Type B pancreatic cell (in vitro differentiated cells): ENCODE results near the gene POLR1D. TPM values are rescaled to one million over a fixed set of nuclear protein-coding genes. Genes with fewer than 3 reads are reported as not detected.
A peak's percentile ranks its signal among the peaks of the same experiment; 100 is the strongest.

Experiments used
- DNase-seq: peaks from one replicate; pipeline ENCODE4 v3.0.0; 2021; ENCODE audit warnings: mixed read lengths; ENCODE audit not compliant: unreplicated experiment; ENCODE audit errors: extremely low spot score
- H3K27ac Mint-ChIP-seq: 2 replicates; pipeline ENCODE4 v1.8.0; 2021; ENCODE audit warnings: mild to moderate bottlenecking, mixed read lengths
- H3K27me3 Mint-ChIP-seq: 2 replicates; pipeline ENCODE4 v1.8.0; 2021; ENCODE audit warnings: mixed read lengths
- H3K36me3 Mint-ChIP-seq: 2 replicates; pipeline ENCODE4 v1.8.0; 2021; ENCODE audit warnings: mixed read lengths
- H3K4me1 Mint-ChIP-seq: one replicate; pipeline ENCODE4 v1.8.0; 2021; ENCODE audit warnings: mixed read lengths; ENCODE audit not compliant: unreplicated experiment
- H3K4me3 Mint-ChIP-seq: 2 replicates; pipeline ENCODE4 v1.8.0; 2021; ENCODE audit warnings: mild to moderate bottlenecking, mixed read lengths
- H3K9me3 Mint-ChIP-seq: 2 replicates; pipeline ENCODE4 v1.8.0; 2021; ENCODE audit warnings: mixed read lengths
- total RNA-seq: library from RNA; stranded (reverse); gene quantifications from 2 replicates; pipeline ENCODE4 v1.2.1, GENCODE V29; 2021; ENCODE audit warnings: low replicate concordance
- TF ChIP-seq, protein P1 (sequence below): fragments of 200-600 bp; sonication (generic); conservative IDR thresholded peaks from 2 replicates; pipeline ENCODE4 v1.5.0; 2021; ENCODE audit warnings: antibody characterized with exemption, mild to moderate bottlenecking

The POLR1D gene
- total RNA-seq, 1 donor from 2014 or later: 118 TPM

- TF ChIP-seq, protein P1, sequence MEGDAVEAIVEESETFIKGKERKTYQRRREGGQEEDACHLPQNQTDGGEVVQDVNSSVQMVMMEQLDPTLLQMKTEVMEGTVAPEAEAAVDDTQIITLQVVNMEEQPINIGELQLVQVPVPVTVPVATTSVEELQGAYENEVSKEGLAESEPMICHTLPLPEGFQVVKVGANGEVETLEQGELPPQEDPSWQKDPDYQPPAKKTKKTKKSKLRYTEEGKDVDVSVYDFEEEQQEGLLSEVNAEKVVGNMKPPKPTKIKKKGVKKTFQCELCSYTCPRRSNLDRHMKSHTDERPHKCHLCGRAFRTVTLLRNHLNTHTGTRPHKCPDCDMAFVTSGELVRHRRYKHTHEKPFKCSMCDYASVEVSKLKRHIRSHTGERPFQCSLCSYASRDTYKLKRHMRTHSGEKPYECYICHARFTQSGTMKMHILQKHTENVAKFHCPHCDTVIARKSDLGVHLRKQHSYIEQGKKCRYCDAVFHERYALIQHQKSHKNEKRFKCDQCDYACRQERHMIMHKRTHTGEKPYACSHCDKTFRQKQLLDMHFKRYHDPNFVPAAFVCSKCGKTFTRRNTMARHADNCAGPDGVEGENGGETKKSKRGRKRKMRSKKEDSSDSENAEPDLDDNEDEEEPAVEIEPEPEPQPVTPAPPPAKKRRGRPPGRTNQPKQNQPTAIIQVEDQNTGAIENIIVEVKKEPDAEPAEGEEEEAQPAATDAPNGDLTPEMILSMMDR: no peak
- peaks cover 33% of the 10 kb centered on the region for H3K36me3 Mint-ChIP-seq
- no peak for DNase-seq
Observed at GRCh38 chr13:27619093-27619727, 2.5 kb upstream of the POLR1D start.

GRCh38 chr13:27619728-27620376 lies 1.8 kb upstream of the POLR1D start:
- Mint-ChIP-seq H3K27me3 (no peaks in the 10 kb centered on the region), H3K4me1 (peaks cover 34% of the 10 kb centered on the region), H3K36me3 (peaks cover 30% of the 10 kb centered on the region), H3K27ac (peak overlapping the region; percentile 91), H3K9me3 (no peaks in the 10 kb centered on the region), H3K4me3 (peak overlapping the region; percentile 99)
- DNase-seq: no peak
- TF ChIP-seq, protein P1: peak; percentile 65

More at GRCh38 chr13:27619093-27619727, 2.5 kb upstream of the POLR1D start:
- no peaks in the 10 kb centered on the region for H3K9me3 Mint-ChIP-seq
- peak overlapping the region; percentile 99 for H3K4me3 Mint-ChIP-seq
- peak overlapping the region; percentile 91 for H3K27ac Mint-ChIP-seq
- H3K4me1 Mint-ChIP-seq: peaks cover 33% of the 10 kb centered on the region
- H3K27me3 Mint-ChIP-seq: no peaks in the 10 kb centered on the region

DNA sequence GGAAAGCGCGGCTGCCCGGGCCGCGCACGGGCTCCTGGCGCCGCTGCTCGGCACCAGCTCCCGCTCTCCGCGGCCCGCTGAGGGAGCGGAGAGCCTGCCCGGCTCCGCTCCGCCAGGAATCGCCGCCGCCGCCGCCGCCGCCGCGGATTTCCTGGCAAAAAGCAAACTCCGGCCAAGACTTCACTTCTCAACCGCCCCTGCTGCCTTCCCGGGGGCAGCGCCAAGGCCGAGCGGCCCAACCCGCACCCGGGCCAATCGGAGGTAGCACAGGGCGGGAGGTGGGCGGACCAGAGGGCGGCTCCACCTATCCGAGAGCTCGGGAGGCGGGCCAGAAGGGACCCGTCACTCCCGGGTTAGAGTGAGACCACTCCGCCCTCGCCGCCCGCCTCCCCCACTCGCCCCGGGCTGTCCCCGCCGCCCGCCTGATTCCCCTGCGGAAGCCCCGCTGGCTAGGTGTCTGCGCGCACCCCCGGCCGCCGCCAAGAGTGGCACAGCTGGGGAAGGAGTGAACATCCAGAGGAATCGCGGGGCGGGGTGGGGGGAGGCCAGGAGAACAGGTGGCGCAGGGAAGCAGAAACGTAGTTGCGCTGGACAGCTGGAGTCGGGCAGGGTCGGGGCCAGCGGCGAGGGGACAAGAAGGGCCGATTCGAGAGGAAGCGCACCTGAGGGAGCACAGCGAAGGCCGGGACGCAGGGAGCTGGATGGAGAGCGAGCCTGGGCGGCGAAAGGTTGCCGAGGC lies 1.1 kb upstream of the POLR1D start, which contains the start of gene LNX2:
TSS of gene LNX2 (minus strand) at position 153 of the 739 bp plus-strand sequence. CDS start 38,826 bp downstream, outside the sequence.
- Mint-ChIP-seq H3K4me1 (peaks cover 38% of the 10 kb centered on the region), H3K9me3 (no peaks in the 10 kb centered on the region), H3K36me3 (peaks cover 34% of the 10 kb centered on the region), H3K27me3 (no peaks in the 10 kb centered on the region), H3K4me3 (peak within 1 kb of the TSS; percentile 99), H3K27ac (peak within 1 kb of the TSS; percentile 98)
- TF ChIP-seq, protein P1: no peak
- DNase-seq: peak; percentile 98

- no peak for DNase-seq
- TF ChIP-seq, protein P1: no peak
- Mint-ChIP-seq H3K4me3 (peak overlapping the region; percentile 95), H3K27ac (peak overlapping the region; percentile 98), H3K9me3 (no peaks in the 10 kb centered on the region), H3K4me1 (peaks cover 38% of the 10 kb centered on the region), H3K36me3 (peaks cover 39% of the 10 kb centered on the region), H3K27me3 (no peaks in the 10 kb centered on the region)
Observed at GRCh38 chr13:27621116-27621365, 651 bp upstream of the POLR1D start.

- TF ChIP-seq, protein P1: peak; percentile 70
- Mint-ChIP-seq H3K4me3 (peak overlapping the region; percentile 97), H3K27me3 (no peaks in the 10 kb centered on the region), H3K4me1 (peaks cover 41% of the 10 kb centered on the region), H3K27ac (peak overlapping the region; percentile 94), H3K9me3 (no peaks in the 10 kb centered on the region), H3K36me3 (peaks cover 43% of the 10 kb centered on the region)
- DNase-seq: no peak
Observed at GRCh38 chr13:27622102-27622820, 569 bp downstream of the POLR1D start.
